Stimulated activated CD4-positive, alpha-beta T cell treated with anti-CD3 and anti-CD28 coated beads, Interleukin-15, amount 100 ng/mL, for 48 hours (primary cell): Measurements from ENCODE around the gene ZNF594.
A peak's percentile ranks its signal among the peaks of the same experiment; 100 is the strongest.
"Not testable (repeated sequence)": the region's sequence is repeated elsewhere in the genome, so short reads cannot be mapped to it uniquely, and the experiment has no call there.

ENCODE experiments used
- DNase-seq, 2 donors: peaks; one replicate each; pipeline ENCODE4 v3.0.0-alpha.2; 2020; ENCODE audit warnings: low read depth in 2 of 2

ZNF594 gene

GRCh38 chr17:5191541-5192417, at the start of gene ZNF594:
TSS of gene ZNF594 (minus strand) at chr17:5191868. CDS start at chr17:5184256, 7,612 bp downstream.
- peak; percentile 96 to 98 for DNase-seq

GRCh38 chr17:5239769-5240168, 48.1 kb upstream of the ZNF594 start:
- DNase-seq = not testable (repeated sequence)

- DNase-seq = no peak
These were observed 46.7 kb upstream of the ZNF594 start for GRCh38 chr17:5238333-5238732.

- peak; percentile 16 to 41 for DNase-seq
These were observed 45.9 kb upstream of the ZNF594 start for GRCh38 chr17:5237541-5238016.

- DNase-seq = no peak
These were observed 45.4 kb upstream of the ZNF594 start for GRCh38 chr17:5236938-5237540.

- DNase-seq = no peak
These were observed 43.2 kb upstream of the ZNF594 start, which contains the start of gene SCIMP for GRCh38 chr17:5234645-5235576. TSS of gene SCIMP (minus strand) at chr17:5234860. CDS start at chr17:5234755, 105 bp downstream.

GRCh38 chr17:5233492-5233891, 41.8 kb upstream of the ZNF594 start:
- not testable (repeated sequence) for DNase-seq

GRCh38 chr17:5226940-5227878, 35.5 kb upstream of the ZNF594 start:
- no peak for DNase-seq

- DNase-seq = no peak
These were observed 34.2 kb upstream of the ZNF594 start for GRCh38 chr17:5225668-5226457.

GRCh38 chr17:5221912-5222311, 30.2 kb upstream of the ZNF594 start:
- DNase-seq = not testable (repeated sequence)

- no peak for DNase-seq
These were observed 28.4 kb upstream of the ZNF594 start for GRCh38 chr17:5220074-5220473.

GRCh38 chr17:5219536-5219935, 27.9 kb upstream of the ZNF594 start:
- DNase-seq = no peak

- not testable (repeated sequence) for DNase-seq
These were observed 25.9 kb upstream of the ZNF594 start for GRCh38 chr17:5217562-5217961.

- no peak for DNase-seq
These were observed 19.8 kb upstream of the ZNF594 start for GRCh38 chr17:5211458-5211857.

GRCh38 chr17:5210614-5211252, 19.1 kb upstream of the ZNF594 start:
- no peak for DNase-seq

- no peak for DNase-seq
These were observed 18.4 kb upstream of the ZNF594 start for GRCh38 chr17:5210091-5210490.

- DNase-seq = no peak
These were observed 17.7 kb upstream of the ZNF594 start for GRCh38 chr17:5209396-5209795.

- DNase-seq = no peak
These were observed 12.2 kb upstream of the ZNF594 start for GRCh38 chr17:5203908-5204294.

- DNase-seq = no peak
These were observed 11.7 kb upstream of the ZNF594 start for GRCh38 chr17:5203178-5203907.
